ENCODE data around the gene CCDC57. TPM values are rescaled to one million over a fixed set of nuclear protein-coding genes. Genes with fewer than 3 reads are reported as not detected.

Gene CCDC57
- total and polyA plus RNA-seq, 4 donors: 5.4 to 19.1 (median 11.7) TPM

DNA sequence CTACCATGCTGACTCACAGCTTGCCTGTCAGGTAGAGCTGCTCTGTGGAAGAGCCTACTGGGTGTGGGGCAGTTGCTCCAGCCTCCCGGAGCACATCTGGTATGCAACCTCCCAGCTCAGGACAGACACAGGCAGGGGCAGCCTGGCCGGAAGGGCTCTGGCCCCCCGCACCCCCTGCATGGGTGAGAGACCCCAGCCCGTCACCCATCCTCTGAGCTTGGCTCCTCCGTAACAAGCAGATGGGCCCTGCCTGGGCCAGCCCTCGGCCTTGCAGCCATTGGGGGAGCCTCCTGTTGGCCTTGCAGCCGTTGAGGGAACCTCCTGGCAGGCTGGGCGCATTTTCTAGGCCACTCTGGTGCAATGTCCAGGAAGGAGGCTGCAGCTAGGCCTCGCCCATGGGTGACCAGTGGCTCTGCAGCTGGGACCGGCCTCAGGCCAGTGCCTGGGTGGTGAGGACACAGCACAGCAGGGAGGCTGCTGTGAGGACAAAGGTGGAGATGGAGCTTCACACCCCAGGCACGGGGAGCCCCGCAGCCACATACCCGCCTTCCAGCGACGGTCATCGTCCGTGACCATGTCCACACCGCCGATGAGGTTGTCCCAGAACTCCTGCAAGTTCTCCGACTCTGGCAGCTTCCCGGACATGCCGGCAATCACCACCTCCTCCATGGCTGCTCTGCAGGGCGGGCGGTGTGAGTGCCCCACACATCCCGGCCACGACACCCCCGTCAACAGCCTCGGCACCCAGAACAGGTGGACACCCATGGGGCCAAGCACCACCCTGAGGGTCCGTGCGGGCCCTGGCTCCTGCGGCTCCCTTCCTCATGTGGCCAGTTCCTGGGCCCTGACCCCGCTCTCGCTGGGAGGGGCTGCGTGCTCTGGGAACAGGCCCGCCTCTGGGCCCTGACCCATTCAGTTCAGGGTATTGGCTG lies 116.6 kb downstream of the CCDC57 start:
- Histone ChIP-seq H3K36me3 (ENCODE audit: control insufficient read depth in 4 of 4, insufficient read depth in 3 of 4, low read depth in 1 of 4, low read length in 3 of 4) (peaks cover 12 to 19% (median 13%) of the 10 kb centered on the region in 4 donors), H3K27me3 (ENCODE audit: control insufficient read depth in 4 of 4, insufficient read depth in 4 of 4, low read length in 3 of 4) (no peaks in the 10 kb centered on the region), H3K9me3 (ENCODE audit: control insufficient read depth in 4 of 4, low read length in 3 of 4) (no peaks in the 10 kb centered on the region), H3K27ac (ENCODE audit: low read depth in 1 of 2, low read length in 2 of 2) (peak overlapping the region; percentile 78 to 93), H3K9ac (ENCODE audit: low read depth in 1 of 2, low read length in 2 of 2) (peak overlapping the region; percentile 76 to 80), H3K4me3 (ENCODE audit: low read depth in 1 of 3, low read length in 3 of 3) (peak overlapping the region; percentile 53 to 92 (median 69)), H3K4me1 (ENCODE audit: control insufficient read depth in 4 of 4, insufficient read depth in 4 of 4, low read length in 3 of 4) (peaks cover 21 to 76% (median 47%) of the 10 kb centered on the region in 4 donors)
- no peak for DNase-seq (ENCODE audit: low spot score)
- 37% methylated on average over 35 of the region's 35 CpGs for WGBS
- TF ChIP-seq, protein P1, sequence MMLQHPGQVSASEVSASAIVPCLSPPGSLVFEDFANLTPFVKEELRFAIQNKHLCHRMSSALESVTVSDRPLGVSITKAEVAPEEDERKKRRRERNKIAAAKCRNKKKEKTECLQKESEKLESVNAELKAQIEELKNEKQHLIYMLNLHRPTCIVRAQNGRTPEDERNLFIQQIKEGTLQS (IDR thresholded peaks at IDR 0.05): no peak
- TF ChIP-seq RAD21 (IDR thresholded peaks at IDR 0.05): no peak
- TF ChIP-seq YY1 (IDR thresholded peaks at IDR 0.05): peak; percentile 50
- no peak for TF ChIP-seq NR2F2 (IDR thresholded peaks at IDR 0.05)
- TF ChIP-seq, protein P2, sequence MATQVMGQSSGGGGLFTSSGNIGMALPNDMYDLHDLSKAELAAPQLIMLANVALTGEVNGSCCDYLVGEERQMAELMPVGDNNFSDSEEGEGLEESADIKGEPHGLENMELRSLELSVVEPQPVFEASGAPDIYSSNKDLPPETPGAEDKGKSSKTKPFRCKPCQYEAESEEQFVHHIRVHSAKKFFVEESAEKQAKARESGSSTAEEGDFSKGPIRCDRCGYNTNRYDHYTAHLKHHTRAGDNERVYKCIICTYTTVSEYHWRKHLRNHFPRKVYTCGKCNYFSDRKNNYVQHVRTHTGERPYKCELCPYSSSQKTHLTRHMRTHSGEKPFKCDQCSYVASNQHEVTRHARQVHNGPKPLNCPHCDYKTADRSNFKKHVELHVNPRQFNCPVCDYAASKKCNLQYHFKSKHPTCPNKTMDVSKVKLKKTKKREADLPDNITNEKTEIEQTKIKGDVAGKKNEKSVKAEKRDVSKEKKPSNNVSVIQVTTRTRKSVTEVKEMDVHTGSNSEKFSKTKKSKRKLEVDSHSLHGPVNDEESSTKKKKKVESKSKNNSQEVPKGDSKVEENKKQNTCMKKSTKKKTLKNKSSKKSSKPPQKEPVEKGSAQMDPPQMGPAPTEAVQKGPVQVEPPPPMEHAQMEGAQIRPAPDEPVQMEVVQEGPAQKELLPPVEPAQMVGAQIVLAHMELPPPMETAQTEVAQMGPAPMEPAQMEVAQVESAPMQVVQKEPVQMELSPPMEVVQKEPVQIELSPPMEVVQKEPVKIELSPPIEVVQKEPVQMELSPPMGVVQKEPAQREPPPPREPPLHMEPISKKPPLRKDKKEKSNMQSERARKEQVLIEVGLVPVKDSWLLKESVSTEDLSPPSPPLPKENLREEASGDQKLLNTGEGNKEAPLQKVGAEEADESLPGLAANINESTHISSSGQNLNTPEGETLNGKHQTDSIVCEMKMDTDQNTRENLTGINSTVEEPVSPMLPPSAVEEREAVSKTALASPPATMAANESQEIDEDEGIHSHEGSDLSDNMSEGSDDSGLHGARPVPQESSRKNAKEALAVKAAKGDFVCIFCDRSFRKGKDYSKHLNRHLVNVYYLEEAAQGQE (IDR thresholded peaks at IDR 0.05): peak; percentile 15
- TF ChIP-seq SP1 (IDR thresholded peaks at IDR 0.05): no peak
- TF ChIP-seq GABPA (IDR thresholded peaks at IDR 0.05 in 1 of 2, conservative IDR thresholded peaks at IDR 0.05 in 1 of 2): no peak
- TF ChIP-seq RXRA (IDR thresholded peaks at IDR 0.05): peak in 1 of 2 donors; percentile 27
- TF ChIP-seq, protein P3, sequence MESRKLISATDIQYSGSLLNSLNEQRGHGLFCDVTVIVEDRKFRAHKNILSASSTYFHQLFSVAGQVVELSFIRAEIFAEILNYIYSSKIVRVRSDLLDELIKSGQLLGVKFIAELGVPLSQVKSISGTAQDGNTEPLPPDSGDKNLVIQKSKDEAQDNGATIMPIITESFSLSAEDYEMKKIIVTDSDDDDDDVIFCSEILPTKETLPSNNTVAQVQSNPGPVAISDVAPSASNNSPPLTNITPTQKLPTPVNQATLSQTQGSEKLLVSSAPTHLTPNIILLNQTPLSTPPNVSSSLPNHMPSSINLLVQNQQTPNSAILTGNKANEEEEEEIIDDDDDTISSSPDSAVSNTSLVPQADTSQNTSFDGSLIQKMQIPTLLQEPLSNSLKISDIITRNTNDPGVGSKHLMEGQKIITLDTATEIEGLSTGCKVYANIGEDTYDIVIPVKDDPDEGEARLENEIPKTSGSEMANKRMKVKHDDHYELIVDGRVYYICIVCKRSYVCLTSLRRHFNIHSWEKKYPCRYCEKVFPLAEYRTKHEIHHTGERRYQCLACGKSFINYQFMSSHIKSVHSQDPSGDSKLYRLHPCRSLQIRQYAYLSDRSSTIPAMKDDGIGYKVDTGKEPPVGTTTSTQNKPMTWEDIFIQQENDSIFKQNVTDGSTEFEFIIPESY (IDR thresholded peaks at IDR 0.05): no peak
- TF ChIP-seq HNF4G (IDR thresholded peaks at IDR 0.05): no peak
- TF ChIP-seq, protein P4, sequence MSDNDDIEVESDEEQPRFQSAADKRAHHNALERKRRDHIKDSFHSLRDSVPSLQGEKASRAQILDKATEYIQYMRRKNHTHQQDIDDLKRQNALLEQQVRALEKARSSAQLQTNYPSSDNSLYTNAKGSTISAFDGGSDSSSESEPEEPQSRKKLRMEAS (IDR thresholded peaks at IDR 0.05): no peak
- TF ChIP-seq EGR1 (IDR thresholded peaks at IDR 0.05; ENCODE audit: low read depth in 2 of 2): no peak
- TF ChIP-seq TAF1 (conservative IDR thresholded peaks at IDR 0.05): no peak
- no peak for TF ChIP-seq FOXA2 (IDR thresholded peaks at IDR 0.05)
- TF ChIP-seq, protein P5, sequence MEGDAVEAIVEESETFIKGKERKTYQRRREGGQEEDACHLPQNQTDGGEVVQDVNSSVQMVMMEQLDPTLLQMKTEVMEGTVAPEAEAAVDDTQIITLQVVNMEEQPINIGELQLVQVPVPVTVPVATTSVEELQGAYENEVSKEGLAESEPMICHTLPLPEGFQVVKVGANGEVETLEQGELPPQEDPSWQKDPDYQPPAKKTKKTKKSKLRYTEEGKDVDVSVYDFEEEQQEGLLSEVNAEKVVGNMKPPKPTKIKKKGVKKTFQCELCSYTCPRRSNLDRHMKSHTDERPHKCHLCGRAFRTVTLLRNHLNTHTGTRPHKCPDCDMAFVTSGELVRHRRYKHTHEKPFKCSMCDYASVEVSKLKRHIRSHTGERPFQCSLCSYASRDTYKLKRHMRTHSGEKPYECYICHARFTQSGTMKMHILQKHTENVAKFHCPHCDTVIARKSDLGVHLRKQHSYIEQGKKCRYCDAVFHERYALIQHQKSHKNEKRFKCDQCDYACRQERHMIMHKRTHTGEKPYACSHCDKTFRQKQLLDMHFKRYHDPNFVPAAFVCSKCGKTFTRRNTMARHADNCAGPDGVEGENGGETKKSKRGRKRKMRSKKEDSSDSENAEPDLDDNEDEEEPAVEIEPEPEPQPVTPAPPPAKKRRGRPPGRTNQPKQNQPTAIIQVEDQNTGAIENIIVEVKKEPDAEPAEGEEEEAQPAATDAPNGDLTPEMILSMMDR (IDR thresholded peaks at IDR 0.05; ENCODE audit: low read depth, low read length, missing input control): no peak
- TF ChIP-seq HNF4A (conservative IDR thresholded peaks at IDR 0.05): peak in 1 of 2 donors; percentile 35
- no peak for TF ChIP-seq JUND (IDR thresholded peaks at IDR 0.05)
- TF ChIP-seq FOXA1 (IDR thresholded peaks at IDR 0.05): no peak

All from liver (tissue), 9 donors.